Body of pancreas (tissue), 4 donors: ENCODE data around the gene RABEP1.

Source experiments
- POLR2A ChIP-seq, 3 donors: fragments of 450-650 bp; IDR thresholded peaks; one replicate each; pipeline ENCODE4 v1.6.1; 2016; ENCODE audit warnings: antibody characterized with exemption in 3 of 3, mild to moderate bottlenecking in 2 of 3
- TF ChIP-seq, protein P1 (sequence below), 7 experiments: fragments of 450-650 bp in 4 of 7; fragments of 200-600 bp in 3 of 7; sonication (generic) in 3 of 7; IDR thresholded peaks; one replicate each; pipeline ENCODE4 v1.5.1; 2016 to 2019; ENCODE audit warnings: antibody characterized with exemption in 7 of 7

DNA sequence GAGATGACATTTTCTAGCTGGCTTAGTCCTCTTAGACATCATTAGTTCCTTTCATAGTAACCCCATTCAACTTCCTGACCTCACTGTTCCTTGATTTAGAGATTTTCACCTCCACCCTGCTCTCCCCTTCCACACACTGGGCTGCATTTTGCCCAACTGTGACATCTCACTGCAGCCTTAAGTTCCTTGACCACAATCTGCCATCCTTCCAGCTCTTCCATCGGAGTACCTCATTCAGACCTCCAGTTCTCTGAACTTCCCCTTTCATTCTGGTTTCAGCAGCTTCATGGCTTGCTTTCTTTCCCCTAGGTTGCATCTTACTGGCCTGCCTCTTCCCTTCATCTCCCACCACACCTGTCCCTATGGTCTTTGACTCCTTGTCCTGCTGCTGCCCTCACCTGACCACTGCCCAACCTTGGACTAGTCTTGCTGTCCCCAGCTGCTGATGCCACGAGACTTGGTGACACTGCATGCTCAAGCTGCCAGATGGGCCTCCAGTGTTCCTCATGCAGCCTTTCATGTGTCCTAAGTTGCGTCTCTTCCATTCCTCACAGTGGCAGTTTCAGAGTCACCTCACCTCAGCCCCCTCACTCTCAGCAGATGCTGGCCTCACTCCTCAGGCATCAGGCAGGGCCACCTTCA lies 96.6 kb downstream of the RABEP1 start:
- TF ChIP-seq POLR2A (IDR thresholded peaks at IDR 0.05) = no peak
- TF ChIP-seq, protein P1, sequence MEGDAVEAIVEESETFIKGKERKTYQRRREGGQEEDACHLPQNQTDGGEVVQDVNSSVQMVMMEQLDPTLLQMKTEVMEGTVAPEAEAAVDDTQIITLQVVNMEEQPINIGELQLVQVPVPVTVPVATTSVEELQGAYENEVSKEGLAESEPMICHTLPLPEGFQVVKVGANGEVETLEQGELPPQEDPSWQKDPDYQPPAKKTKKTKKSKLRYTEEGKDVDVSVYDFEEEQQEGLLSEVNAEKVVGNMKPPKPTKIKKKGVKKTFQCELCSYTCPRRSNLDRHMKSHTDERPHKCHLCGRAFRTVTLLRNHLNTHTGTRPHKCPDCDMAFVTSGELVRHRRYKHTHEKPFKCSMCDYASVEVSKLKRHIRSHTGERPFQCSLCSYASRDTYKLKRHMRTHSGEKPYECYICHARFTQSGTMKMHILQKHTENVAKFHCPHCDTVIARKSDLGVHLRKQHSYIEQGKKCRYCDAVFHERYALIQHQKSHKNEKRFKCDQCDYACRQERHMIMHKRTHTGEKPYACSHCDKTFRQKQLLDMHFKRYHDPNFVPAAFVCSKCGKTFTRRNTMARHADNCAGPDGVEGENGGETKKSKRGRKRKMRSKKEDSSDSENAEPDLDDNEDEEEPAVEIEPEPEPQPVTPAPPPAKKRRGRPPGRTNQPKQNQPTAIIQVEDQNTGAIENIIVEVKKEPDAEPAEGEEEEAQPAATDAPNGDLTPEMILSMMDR (IDR thresholded peaks at IDR 0.05) = no peak
